Measurements from ENCODE around the gene SP4. TPM values are rescaled to one million over a fixed set of nuclear protein-coding genes. Genes with fewer than 3 reads are reported as not detected.

Gene SP4
- total and polyA plus RNA-seq, 2 donors (not counting 3 experiments of a cell fraction or from before 2014, with no cell fraction given), result 3.3 to 8.8 TPM

- POLR2A ChIA-PET, result no interaction called here
- H3K36me3 ChIP-seq (ENCODE audit: control insufficient read depth in 2 of 2, extremely low read depth in 1 of 2, insufficient read depth in 2 of 2, low read length in 2 of 2), result no peaks in the 10 kb centered on the region
- no peak overlapping the region for H2AFZ ChIP-seq (ENCODE audit: low read depth, low read length)
- H4K20me1 ChIP-seq (replicated peaks; ENCODE audit: control insufficient read depth, extremely low read depth, insufficient read depth, low read length), result no peaks in the 10 kb centered on the region
- FAIRE-seq (no peak), DNase-seq (ENCODE audit: low read depth, low spot score) (no peak)
- no peak overlapping the region for H3K27ac ChIP-seq (ENCODE audit: insufficient read depth, low read depth, low read length)
- no peak overlapping the region for H3K4me3 ChIP-seq (replicated peaks in 1 of 3; ENCODE audit: insufficient read depth in 1 of 3, low read depth in 1 of 3, low read length in 3 of 3)
- H3K9me1 ChIP-seq (replicated peaks; ENCODE audit: control insufficient read depth, extremely low read depth, insufficient read depth, low read length), result no peaks in the 10 kb centered on the region
- no peak overlapping the region for H3K4me2 ChIP-seq (ENCODE audit: insufficient read depth, low read length)
- H3K9ac ChIP-seq (replicated peaks; ENCODE audit: extremely low read depth, insufficient read depth, low read length), result no peak overlapping the region
- TF ChIP-seq JUN (IDR thresholded peaks at IDR 0.05; ENCODE audit: borderline replicate concordance, insufficient read depth, insufficient read length, low read depth), result no peak
- no peak for TF ChIP-seq MYC (IDR thresholded peaks at IDR 0.05; ENCODE audit: low read depth, low read length)
- no peak for TF ChIP-seq CTCF (IDR thresholded peaks at IDR 0.05; ENCODE audit: extremely low read depth in 1 of 2, insufficient read depth in 1 of 2, low read depth in 1 of 2, low read length in 2 of 2)
- no peak for TF ChIP-seq GATA2 (IDR thresholded peaks at IDR 0.05; ENCODE audit: insufficient read depth, insufficient read length, low read depth, low read length)
- TF ChIP-seq FOS (IDR thresholded peaks at IDR 0.05; ENCODE audit: borderline replicate concordance, insufficient read depth, low read length), result no peak
- no peak for TF ChIP-seq EZH2 (IDR thresholded peaks at IDR 0.05; ENCODE audit: borderline replicate concordance, low read depth, low read length, severe bottlenecking)
- TF ChIP-seq POLR2A (IDR thresholded peaks at IDR 0.05; ENCODE audit: low read depth, low read length), result no peak
- no peak for TF ChIP-seq MAX (IDR thresholded peaks at IDR 0.05; ENCODE audit: insufficient read depth, insufficient read length)
- TF ChIP-seq POLR2AphosphoS5 (IDR thresholded peaks at IDR 0.05; ENCODE audit: insufficient read depth, low read depth, low read length), result no peak
- intact Hi-C loops (cut with micrococcal nuclease), result no loop called here
- BruUV-seq (replicated peaks), result no TSS peak
- no peaks in the 10 kb centered on the region for H3K27me3 ChIP-seq (ENCODE audit: control insufficient read depth in 2 of 2, insufficient read depth in 2 of 2, low read length in 2 of 2)
- dilution Hi-C loops (cut with MboI; ENCODE audit: extremely low pct_ligation_motif_present, low sequenced_read_pairs), result no loop called here
- no peaks in the 10 kb centered on the region for H3K9me3 ChIP-seq (replicated peaks; ENCODE audit: control insufficient read depth, insufficient read depth, low read length)
- H3K4me1 ChIP-seq (ENCODE audit: control insufficient read depth, extremely low read depth, insufficient read depth, low read length), result no peaks in the 10 kb centered on the region
- CTCF ChIA-PET, result interaction anchor here (0.6 to 1.6 kb wide), 2 partner anchors 16 to 96 kb away, joined by 3 to 4 read pairs; no protein-coding TSS in a partner anchor
- H3K79me2 ChIP-seq (ENCODE audit: control insufficient read depth, insufficient read depth, low read length), result no peaks in the 10 kb centered on the region
Measured at GRCh38 chr7:21383227-21384220, 44.4 kb upstream of the SP4 start.
